ENCODE measurements around the gene MAP3K21.

MAP3K21 gene

DNA sequence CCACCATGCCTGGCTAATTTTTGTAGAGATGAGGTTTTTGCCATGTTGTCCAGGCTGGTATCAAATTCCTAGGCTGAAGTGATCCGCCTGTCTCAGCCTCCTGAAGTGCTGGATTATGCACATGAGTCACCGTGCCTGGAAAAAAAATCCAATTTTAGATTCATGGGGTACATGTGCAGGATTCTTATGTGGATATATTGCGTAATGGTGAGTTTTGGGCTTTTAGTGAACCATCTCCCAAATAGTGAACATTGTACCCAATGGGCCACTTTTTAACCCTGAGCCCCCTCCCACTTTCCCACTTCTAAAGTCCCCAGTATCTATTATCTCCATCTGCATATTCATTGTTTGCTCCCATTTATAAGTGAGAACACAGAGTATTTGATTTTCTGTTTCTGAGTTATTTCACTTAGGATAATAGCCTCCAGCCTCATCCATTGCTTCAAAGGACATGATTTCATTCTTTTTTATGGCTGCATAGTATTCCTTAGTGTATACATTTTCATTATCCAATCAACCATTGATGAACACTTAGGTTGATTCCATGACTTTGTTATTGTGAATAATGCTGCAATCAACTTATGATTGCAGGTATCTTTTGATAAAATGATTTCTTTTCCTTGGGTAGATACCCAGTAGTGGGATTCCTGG, 104.4 kb downstream of the MAP3K21 start:
- TF ChIP-seq, protein P1, sequence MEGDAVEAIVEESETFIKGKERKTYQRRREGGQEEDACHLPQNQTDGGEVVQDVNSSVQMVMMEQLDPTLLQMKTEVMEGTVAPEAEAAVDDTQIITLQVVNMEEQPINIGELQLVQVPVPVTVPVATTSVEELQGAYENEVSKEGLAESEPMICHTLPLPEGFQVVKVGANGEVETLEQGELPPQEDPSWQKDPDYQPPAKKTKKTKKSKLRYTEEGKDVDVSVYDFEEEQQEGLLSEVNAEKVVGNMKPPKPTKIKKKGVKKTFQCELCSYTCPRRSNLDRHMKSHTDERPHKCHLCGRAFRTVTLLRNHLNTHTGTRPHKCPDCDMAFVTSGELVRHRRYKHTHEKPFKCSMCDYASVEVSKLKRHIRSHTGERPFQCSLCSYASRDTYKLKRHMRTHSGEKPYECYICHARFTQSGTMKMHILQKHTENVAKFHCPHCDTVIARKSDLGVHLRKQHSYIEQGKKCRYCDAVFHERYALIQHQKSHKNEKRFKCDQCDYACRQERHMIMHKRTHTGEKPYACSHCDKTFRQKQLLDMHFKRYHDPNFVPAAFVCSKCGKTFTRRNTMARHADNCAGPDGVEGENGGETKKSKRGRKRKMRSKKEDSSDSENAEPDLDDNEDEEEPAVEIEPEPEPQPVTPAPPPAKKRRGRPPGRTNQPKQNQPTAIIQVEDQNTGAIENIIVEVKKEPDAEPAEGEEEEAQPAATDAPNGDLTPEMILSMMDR (IDR thresholded peaks at IDR 0.05; ENCODE audit: extremely low read depth, missing control alignments) = no peak
- no peak for DNase-seq (ENCODE audit: low spot score)

DNA sequence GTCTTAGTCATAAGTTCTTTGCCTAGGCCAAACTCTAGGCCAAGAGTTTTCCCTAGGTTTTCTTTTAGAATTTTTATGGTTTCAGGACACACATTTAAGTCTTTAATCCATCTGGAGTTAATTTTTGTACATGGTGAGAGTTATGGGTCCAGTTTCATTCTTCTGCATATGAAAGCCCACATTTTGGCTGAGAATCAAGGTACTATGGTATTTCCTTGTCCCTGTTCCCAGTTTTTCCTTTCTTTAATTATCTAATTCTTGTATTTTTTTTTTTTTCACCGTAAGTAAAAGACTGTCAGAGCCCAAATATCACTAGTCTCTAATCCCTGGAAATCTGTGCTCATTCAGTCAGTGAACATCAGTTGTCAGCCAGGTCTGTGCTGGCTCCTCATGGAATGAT, 105.4 kb downstream of the MAP3K21 start:
- DNase-seq (ENCODE audit: low spot score) = no peak
- TF ChIP-seq, protein P1 (IDR thresholded peaks at IDR 0.05; ENCODE audit: extremely low read depth, missing control alignments) = no peak

DNA sequence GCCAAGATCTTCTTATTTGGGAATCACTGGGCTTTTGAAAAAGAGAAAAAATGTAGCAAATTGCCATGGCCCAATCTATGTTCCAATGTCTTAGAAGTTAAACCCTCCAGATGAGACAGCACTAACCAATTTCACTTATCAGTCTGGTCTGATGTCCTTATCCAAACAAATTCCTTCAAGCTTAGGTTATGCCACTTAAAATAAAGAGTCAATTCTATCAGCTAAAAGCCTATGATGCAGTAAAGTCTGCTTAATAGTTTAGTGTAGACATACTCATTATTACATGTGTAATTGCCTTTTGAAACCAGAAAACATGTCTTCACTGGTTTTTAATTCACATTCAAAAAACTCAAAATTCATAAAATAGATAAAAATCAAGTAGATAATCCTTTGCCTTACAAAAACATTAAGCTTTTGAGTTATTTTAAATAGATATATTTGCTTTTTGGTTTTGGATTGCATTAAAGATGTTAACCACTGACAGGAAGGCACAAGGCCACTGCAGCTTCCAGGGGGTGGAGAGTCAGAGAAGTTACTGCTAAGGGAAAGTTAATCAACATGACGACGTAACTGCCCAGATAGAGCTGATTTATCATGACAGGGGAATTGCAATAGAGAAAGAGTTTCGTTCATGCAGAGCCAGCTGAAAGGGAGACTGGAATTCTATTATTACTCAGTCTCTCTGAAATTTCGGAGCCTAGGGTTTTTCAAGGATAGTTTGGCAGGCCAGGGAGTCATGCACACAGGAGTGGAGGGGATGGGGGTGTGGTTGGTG, 106.1 kb downstream of the MAP3K21 start:
- TF ChIP-seq, protein P1 (IDR thresholded peaks at IDR 0.05; ENCODE audit: extremely low read depth, missing control alignments) = no peak
- no peak for DNase-seq (ENCODE audit: low spot score)
